ENCODE results near the gene PPP2R5A.

PPP2R5A gene

DNA sequence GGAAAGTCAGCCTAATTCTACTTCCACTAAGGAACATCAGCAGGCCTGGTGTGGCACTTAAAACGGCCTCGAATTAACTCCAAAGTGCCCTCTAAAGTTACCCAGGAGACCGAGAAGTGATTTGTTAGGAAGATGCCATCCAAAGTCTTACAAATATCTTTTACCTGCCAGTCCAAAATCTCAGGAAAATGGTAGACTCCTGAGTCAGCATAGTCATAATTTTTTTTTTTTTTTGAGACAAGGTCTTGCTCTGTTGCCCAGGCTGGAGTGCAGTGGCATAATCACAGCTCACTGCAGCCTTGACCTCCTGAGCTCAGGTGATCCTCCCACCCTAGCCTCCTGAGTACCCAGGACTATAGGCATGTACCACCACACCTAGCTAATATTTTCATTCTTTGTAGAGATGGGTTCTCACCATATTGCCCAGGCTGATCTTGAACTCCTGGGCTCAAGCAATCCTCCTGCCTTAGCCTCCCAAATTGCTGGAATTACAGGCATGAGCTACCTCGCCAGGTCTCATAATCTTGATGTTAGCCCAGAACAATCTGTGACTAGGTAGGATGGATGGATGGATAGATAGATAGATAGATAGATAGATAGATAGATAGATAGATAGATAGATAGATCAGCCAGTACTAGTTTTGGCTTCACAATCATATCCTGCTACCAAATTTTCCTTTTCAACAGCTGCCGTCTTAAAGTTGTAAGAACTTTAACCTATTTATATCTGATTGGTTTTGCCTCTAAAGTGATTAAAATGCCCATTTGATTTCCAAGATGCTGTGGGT lies 25.3 kb upstream of the PPP2R5A start:
- no peaks in the 10 kb centered on the region for H3K9me3 ChIP-seq (ENCODE audit: severe bottlenecking)
- no peak overlapping the region for H3K27ac ChIP-seq
- DNase-seq = no peak
- H3K27me3 ChIP-seq (ENCODE audit: insufficient read depth, low read depth, severe bottlenecking) = no peaks in the 10 kb centered on the region
- H3K36me3 ChIP-seq = no peaks in the 10 kb centered on the region
- no peak overlapping the region for H3K4me3 ChIP-seq (ENCODE audit: low read depth, low read length)
- TF ChIP-seq, protein P1, sequence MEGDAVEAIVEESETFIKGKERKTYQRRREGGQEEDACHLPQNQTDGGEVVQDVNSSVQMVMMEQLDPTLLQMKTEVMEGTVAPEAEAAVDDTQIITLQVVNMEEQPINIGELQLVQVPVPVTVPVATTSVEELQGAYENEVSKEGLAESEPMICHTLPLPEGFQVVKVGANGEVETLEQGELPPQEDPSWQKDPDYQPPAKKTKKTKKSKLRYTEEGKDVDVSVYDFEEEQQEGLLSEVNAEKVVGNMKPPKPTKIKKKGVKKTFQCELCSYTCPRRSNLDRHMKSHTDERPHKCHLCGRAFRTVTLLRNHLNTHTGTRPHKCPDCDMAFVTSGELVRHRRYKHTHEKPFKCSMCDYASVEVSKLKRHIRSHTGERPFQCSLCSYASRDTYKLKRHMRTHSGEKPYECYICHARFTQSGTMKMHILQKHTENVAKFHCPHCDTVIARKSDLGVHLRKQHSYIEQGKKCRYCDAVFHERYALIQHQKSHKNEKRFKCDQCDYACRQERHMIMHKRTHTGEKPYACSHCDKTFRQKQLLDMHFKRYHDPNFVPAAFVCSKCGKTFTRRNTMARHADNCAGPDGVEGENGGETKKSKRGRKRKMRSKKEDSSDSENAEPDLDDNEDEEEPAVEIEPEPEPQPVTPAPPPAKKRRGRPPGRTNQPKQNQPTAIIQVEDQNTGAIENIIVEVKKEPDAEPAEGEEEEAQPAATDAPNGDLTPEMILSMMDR (IDR thresholded peaks at IDR 0.05; ENCODE audit: low read depth, low read length) = no peak

DNA sequence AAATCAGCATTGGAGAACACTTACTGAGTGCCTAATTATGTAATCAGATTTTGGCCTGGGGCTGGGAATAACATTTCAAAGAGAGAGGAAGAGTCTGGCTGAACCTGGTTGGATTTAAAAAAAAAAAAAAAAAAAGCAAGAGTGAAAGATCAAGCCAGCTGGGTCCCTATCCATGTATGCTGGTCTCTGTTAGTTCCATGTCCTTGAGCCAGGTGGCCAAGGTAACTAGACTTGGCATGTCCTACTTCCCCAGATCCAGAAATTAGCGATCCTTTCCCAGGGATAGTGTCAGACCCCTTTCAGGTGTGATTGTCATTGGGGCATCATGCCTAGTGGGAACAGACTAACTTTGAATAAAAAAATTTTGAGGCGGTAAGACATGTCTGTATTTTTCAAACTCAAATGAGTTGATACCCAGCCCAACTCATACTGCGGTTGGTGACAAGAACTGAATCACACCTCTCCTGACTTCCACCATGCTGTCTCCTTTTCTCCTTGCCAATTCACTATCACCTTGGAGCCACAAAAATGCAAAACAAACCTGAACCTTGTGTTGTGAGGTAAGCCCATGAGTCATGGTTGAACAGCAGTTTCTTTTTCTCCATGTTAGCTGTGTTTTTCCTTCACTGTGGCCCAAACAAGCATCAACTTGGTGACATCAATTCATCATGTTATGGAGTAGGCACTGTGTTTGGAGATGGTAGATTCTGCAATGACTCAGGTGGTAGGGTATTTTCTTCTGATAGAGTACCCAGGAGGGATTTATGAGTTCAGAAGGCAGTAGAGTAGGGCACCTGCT lies 24.5 kb upstream of the PPP2R5A start:
- TF ChIP-seq, protein P1 (IDR thresholded peaks at IDR 0.05; ENCODE audit: low read depth, low read length) = no peak
- no peak for DNase-seq
- Histone ChIP-seq H3K27ac (no peak overlapping the region), H3K4me3 (ENCODE audit: low read depth, low read length) (no peak overlapping the region), H3K36me3 (no peaks in the 10 kb centered on the region), H3K9me3 (ENCODE audit: severe bottlenecking) (no peaks in the 10 kb centered on the region), H3K27me3 (ENCODE audit: insufficient read depth, low read depth, severe bottlenecking) (no peaks in the 10 kb centered on the region)

DNA sequence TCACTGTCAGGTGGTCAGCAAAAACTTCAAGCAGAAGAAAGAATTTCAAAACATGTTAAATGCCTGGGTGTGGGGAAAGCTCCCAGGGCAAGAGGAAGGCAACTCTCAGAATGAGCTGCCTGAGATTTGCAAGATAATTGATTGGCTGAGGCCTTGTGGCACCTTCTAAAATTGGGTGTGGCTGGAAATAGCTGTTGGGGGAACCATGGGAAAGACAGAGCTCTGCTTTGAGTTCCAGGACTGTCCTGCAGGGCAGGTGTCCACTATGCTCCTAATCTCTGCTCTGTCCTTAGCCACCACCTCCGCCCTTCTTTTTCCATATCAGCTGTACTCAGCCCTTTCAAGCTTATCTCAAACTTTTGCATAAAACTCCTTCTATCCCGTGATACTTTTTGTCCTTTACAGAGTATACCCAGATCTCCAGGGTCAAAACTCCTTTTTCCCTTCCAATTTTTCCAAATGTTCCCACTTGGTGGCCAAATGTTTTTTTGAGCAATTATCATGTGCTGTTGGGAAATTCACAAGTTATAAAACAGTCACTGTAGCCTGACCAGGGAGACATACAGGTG lies 23.8 kb upstream of the PPP2R5A start:
- TF ChIP-seq, protein P1 (IDR thresholded peaks at IDR 0.05; ENCODE audit: low read depth, low read length) = no peak
- Histone ChIP-seq H3K36me3 (no peaks in the 10 kb centered on the region), H3K27ac (no peak overlapping the region), H3K4me3 (ENCODE audit: low read depth, low read length) (no peak overlapping the region), H3K9me3 (ENCODE audit: severe bottlenecking) (no peaks in the 10 kb centered on the region), H3K27me3 (ENCODE audit: insufficient read depth, low read depth, severe bottlenecking) (no peaks in the 10 kb centered on the region)
- DNase-seq = no peak

DNA sequence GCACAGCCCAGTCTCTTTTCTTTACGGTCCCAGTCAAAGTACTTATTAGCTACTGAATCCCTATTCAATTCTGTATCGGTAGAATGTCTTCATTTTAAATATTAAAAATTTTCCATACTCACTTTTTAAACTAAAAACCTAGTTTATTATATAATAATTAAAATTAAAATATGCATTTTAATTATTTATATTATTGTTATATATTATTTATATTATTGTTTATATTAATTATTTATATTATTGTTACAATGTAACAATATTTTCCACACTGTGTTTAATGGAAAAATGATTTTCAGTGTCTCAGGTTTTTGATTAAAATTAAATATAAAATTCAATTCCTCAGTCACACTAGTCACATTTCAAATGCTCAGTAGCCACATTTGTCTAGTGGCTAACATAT lies 18.2 kb upstream of the PPP2R5A start:
- TF ChIP-seq, protein P1 (IDR thresholded peaks at IDR 0.05; ENCODE audit: low read depth, low read length) = no peak
- no peak overlapping the region for H3K4me3 ChIP-seq (ENCODE audit: low read depth, low read length)
- no peak overlapping the region for H3K27ac ChIP-seq
- no peaks in the 10 kb centered on the region for H3K36me3 ChIP-seq
- H3K27me3 ChIP-seq (ENCODE audit: insufficient read depth, low read depth, severe bottlenecking) = no peaks in the 10 kb centered on the region
- H3K9me3 ChIP-seq (ENCODE audit: severe bottlenecking) = no peaks in the 10 kb centered on the region
- no peak for DNase-seq

DNA sequence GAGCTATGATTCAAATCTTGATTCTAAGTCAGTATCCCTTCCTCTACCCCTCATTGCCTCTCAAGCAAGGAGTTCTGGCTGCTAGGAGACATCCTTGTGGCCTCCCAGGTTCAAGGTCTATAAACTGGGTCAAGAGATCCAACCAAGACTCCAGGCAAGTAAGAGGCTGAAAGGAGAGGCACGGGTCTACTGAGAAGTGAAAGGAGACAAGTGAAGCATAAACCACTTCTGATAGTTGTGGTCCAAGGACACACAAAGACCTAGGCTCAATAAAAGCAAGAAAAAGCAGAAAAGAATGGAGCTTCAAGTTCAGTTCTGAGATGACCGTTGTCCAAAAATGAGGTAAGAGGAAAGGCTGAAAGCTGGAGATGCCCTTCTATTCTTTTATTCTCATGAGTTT lies 17.8 kb upstream of the PPP2R5A start:
- no peak for DNase-seq

More for the DNA sequence above, 17.8 kb upstream of the PPP2R5A start:
- Histone ChIP-seq H3K27ac (no peak overlapping the region), H3K36me3 (no peaks in the 10 kb centered on the region), H3K4me3 (ENCODE audit: low read depth, low read length) (no peak overlapping the region), H3K27me3 (ENCODE audit: insufficient read depth, low read depth, severe bottlenecking) (no peaks in the 10 kb centered on the region), H3K9me3 (ENCODE audit: severe bottlenecking) (no peaks in the 10 kb centered on the region)
- TF ChIP-seq, protein P1 (IDR thresholded peaks at IDR 0.05; ENCODE audit: low read depth, low read length) = no peak

Data from WERI-Rb-1 (cell line).